Neural crest cell (in vitro differentiated cells): Measurements from ENCODE around the gene ASIC4. TPM values are rescaled to one million over a fixed set of nuclear protein-coding genes. Genes with fewer than 3 reads are reported as not detected.

Experiments
- DNase-seq: peaks from one replicate; pipeline ENCODE4 v3.0.0; 2021; ENCODE audit warnings: low read depth, mixed read lengths, low spot score
- H3K27ac Mint-ChIP-seq: one replicate; pipeline ENCODE4 v1.8.0; 2021; ENCODE audit warnings: mild to moderate bottlenecking, mixed read lengths; ENCODE audit not compliant: unreplicated experiment
- H3K27me3 Mint-ChIP-seq: 2 replicates; pipeline ENCODE4 v1.8.0; 2021; ENCODE audit warnings: low read depth, mild to moderate bottlenecking, mixed read lengths
- H3K36me3 Mint-ChIP-seq: 2 replicates; pipeline ENCODE4 v1.8.0; 2021; ENCODE audit warnings: low read depth, mild to moderate bottlenecking, mixed read lengths
- H3K4me1 Mint-ChIP-seq: 2 replicates; pipeline ENCODE4 v1.8.0; 2021; ENCODE audit warnings: mixed read lengths
- H3K4me3 Mint-ChIP-seq: one replicate; pipeline ENCODE4 v1.8.0; 2021; ENCODE audit warnings: mild to moderate bottlenecking, mixed read lengths
- H3K9me3 Mint-ChIP-seq: 2 replicates; pipeline ENCODE4 v1.8.0; 2021; ENCODE audit warnings: mixed read lengths
- total RNA-seq: library from RNA; stranded (reverse); gene quantifications from 2 replicates; pipeline ENCODE4 v1.2.1, GENCODE V29; 2021
- TF ChIP-seq, protein P1 (sequence below): fragments of 200-600 bp; sonication (generic); conservative IDR thresholded peaks from 2 replicates; pipeline ENCODE4 v1.5.0; 2021; ENCODE audit warnings: antibody characterized with exemption, mild to moderate bottlenecking

The ASIC4 gene
- total RNA-seq, 1 donor from 2014 or later: 1.0 TPM

DNA sequence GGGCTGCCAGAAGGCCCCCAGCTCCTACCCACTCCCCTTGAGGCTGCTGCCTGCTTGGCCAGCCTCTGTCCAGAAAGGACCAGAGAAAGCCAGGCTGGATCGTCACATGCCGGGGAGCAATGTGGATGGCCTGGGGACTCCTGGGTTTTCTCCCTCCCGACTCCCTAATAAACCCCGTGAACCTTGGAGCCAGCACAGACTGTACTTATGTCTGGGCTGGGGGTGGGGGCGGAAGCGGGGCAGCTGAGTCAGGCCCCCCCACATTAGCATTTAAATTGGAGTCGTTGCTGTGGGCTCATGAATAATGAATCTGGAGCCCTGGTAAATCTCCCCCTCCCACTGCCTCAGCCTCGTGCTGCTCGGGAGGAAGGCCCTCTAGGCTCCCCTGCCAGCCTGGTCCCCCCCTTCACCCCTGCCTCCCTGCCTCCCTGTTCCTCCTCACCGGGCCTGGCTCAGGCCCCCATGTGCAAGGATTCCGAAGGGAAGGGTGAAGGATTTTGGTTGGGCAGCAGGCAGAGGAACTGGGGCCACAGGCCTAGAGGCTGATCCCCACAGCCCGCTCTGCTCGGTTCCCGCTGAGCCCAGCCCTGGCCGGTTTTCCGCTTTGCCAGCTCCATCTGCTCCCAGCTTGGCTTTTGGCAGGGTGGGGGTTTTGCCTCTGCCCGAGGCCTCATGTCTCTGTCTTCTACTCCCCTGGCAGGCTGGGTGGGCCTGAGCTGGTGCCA, 7.3 kb upstream of the ASIC4 start:
- Mint-ChIP-seq H3K36me3 (no peaks in the 10 kb centered on the region), H3K9me3 (no peaks in the 10 kb centered on the region), H3K27ac (peak overlapping the region; percentile 40), H3K4me3 (no peak overlapping the region), H3K27me3 (peaks cover 12% of the 10 kb centered on the region), H3K4me1 (peaks cover 23% of the 10 kb centered on the region)
- TF ChIP-seq, protein P1, sequence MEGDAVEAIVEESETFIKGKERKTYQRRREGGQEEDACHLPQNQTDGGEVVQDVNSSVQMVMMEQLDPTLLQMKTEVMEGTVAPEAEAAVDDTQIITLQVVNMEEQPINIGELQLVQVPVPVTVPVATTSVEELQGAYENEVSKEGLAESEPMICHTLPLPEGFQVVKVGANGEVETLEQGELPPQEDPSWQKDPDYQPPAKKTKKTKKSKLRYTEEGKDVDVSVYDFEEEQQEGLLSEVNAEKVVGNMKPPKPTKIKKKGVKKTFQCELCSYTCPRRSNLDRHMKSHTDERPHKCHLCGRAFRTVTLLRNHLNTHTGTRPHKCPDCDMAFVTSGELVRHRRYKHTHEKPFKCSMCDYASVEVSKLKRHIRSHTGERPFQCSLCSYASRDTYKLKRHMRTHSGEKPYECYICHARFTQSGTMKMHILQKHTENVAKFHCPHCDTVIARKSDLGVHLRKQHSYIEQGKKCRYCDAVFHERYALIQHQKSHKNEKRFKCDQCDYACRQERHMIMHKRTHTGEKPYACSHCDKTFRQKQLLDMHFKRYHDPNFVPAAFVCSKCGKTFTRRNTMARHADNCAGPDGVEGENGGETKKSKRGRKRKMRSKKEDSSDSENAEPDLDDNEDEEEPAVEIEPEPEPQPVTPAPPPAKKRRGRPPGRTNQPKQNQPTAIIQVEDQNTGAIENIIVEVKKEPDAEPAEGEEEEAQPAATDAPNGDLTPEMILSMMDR: no peak
- DNase-seq: no peak

- TF ChIP-seq, protein P1: no peak
- no peaks in the 10 kb centered on the region for H3K36me3 Mint-ChIP-seq
- no peak overlapping the region for H3K4me3 Mint-ChIP-seq
- DNase-seq: no peak
- peaks cover 29% of the 10 kb centered on the region for H3K4me1 Mint-ChIP-seq
- H3K27me3 Mint-ChIP-seq: peaks cover 17% of the 10 kb centered on the region
- H3K27ac Mint-ChIP-seq: no peak overlapping the region
- H3K9me3 Mint-ChIP-seq: no peaks in the 10 kb centered on the region
Measured at GRCh38 chr2:219507581-219508443, 6.5 kb upstream of the ASIC4 start.

DNA sequence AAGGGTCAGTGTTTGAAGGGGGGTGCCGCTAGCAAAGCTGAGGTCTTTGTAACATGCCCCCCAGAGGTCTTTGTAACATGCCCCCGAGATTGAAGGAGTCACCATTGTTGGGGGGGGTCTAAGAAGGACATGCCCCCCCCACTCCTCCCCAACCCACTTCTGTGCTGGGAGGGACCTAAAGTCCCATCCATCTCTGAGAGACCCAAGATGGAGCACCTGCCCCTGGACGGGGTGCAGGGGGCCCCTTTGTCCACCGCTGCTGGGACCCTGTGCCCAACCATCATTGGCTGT, 5.9 kb upstream of the ASIC4 start:
- Mint-ChIP-seq H3K27me3 (peaks cover 23% of the 10 kb centered on the region), H3K4me1 (peaks cover 34% of the 10 kb centered on the region), H3K4me3 (no peak overlapping the region), H3K27ac (no peak overlapping the region), H3K36me3 (no peaks in the 10 kb centered on the region), H3K9me3 (no peaks in the 10 kb centered on the region)
- DNase-seq: no peak
- TF ChIP-seq, protein P1: no peak

GRCh38 chr2:219508971-219509779, 5.1 kb upstream of the ASIC4 start:
- no peaks in the 10 kb centered on the region for H3K9me3 Mint-ChIP-seq
- peak overlapping the region; percentile 84 for H3K4me3 Mint-ChIP-seq
- H3K4me1 Mint-ChIP-seq: peaks cover 41% of the 10 kb centered on the region
- no peak overlapping the region for H3K27ac Mint-ChIP-seq
- DNase-seq: no peak
- no peaks in the 10 kb centered on the region for H3K36me3 Mint-ChIP-seq
- peaks cover 30% of the 10 kb centered on the region for H3K27me3 Mint-ChIP-seq
- TF ChIP-seq, protein P1: no peak

GRCh38 chr2:219509780-219510511, 4.3 kb upstream of the ASIC4 start:
- no peaks in the 10 kb centered on the region for H3K9me3 Mint-ChIP-seq
- H3K4me3 Mint-ChIP-seq: peak overlapping the region; percentile 84
- DNase-seq: peak; percentile 67
- H3K27ac Mint-ChIP-seq: peak overlapping the region; percentile 81
- TF ChIP-seq, protein P1: peak; percentile 70
- H3K27me3 Mint-ChIP-seq: peaks cover 32% of the 10 kb centered on the region
- H3K4me1 Mint-ChIP-seq: peaks cover 45% of the 10 kb centered on the region
- no peaks in the 10 kb centered on the region for H3K36me3 Mint-ChIP-seq
